Loucy (cell line): ENCODE results near the gene BIRC2.
A peak's percentile ranks its signal among the peaks of the same experiment; 100 is the strongest.

ENCODE experiments used
- H2AFZ ChIP-seq: fragments of 200-600 bp; sonication (generic); 2 replicates; pipeline ENCODE4 v1.6.0; 2016; ENCODE audit warnings: antibody characterized with exemption, mild to moderate bottlenecking, low read length, moderate library complexity
- H3F3A ChIP-seq: fragments of 200-600 bp; 2 replicates; pipeline ENCODE4 v1.6.0; 2016; ENCODE audit warnings: antibody characterized with exemption, low read depth, mild to moderate bottlenecking
- H3K27me3 ChIP-seq: fragments of 200-600 bp; sonication (generic); 2 replicates; pipeline ENCODE4 v1.6.1; 2014; ENCODE audit warnings: low read length, mild to moderate bottlenecking; ENCODE audit not compliant: insufficient read depth, poor library complexity, severe bottlenecking
- H3K36me3 ChIP-seq: fragments of 200-600 bp; sonication (generic); 2 replicates; pipeline ENCODE4 v1.6.1; 2016; ENCODE audit warnings: low read length; ENCODE audit not compliant: insufficient read depth
- H3K4me1 ChIP-seq: fragments of 200-600 bp; sonication (generic); 2 replicates; pipeline ENCODE4 v1.5.1; 2014; ENCODE audit warnings: low read length, mild to moderate bottlenecking; ENCODE audit not compliant: insufficient read depth, poor library complexity, severe bottlenecking
- H3K4me2 ChIP-seq: fragments of 200-600 bp; sonication (generic); 2 replicates; pipeline ENCODE4 v1.6.0; 2014; ENCODE audit warnings: antibody characterized with exemption, low read length, low read depth, mild to moderate bottlenecking; ENCODE audit not compliant: poor library complexity, severe bottlenecking
- H3K4me3 ChIP-seq: fragments of 200-600 bp; sonication (generic); 2 replicates; pipeline ENCODE4 v1.5.1; 2014; ENCODE audit warnings: low read length, mild to moderate bottlenecking, mixed read lengths; ENCODE audit not compliant: poor library complexity, severe bottlenecking
- H3K79me2 ChIP-seq: fragments of 200-600 bp; sonication (generic); 2 replicates; pipeline ENCODE4 v1.6.1; 2014; ENCODE audit warnings: low read length; ENCODE audit not compliant: insufficient read depth
- H3K9ac ChIP-seq: fragments of 200-600 bp; sonication (generic); 2 replicates; pipeline ENCODE4 v1.6.0; 2014; ENCODE audit warnings: mild to moderate bottlenecking, low read depth, low read length, moderate library complexity; ENCODE audit not compliant: poor library complexity, severe bottlenecking
- H3K9me2 ChIP-seq: fragments of 200-600 bp; sonication (generic); replicated peaks from 2 replicates; pipeline ENCODE4 v1.6.1; 2016; ENCODE audit warnings: low read depth, low read length, mixed read lengths
- H3K9me3 ChIP-seq: fragments of 200-600 bp; sonication (generic); 2 replicates; pipeline ENCODE4 v1.6.1; 2014; ENCODE audit warnings: mild to moderate bottlenecking, antibody characterized with exemption, low read length, low read depth; ENCODE audit not compliant: insufficient read depth
- H4K20me1 ChIP-seq: fragments of 200-600 bp; sonication (generic); 2 replicates; pipeline ENCODE4 v1.6.0; 2014; ENCODE audit warnings: antibody characterized with exemption, low read length, mild to moderate bottlenecking; ENCODE audit not compliant: insufficient read depth, poor library complexity, severe bottlenecking
- EZH2phosphoT487 ChIP-seq: fragments of 200-600 bp; IDR thresholded peaks from 2 replicates; pipeline ENCODE4 v1.6.1; 2018; ENCODE audit warnings: antibody characterized with exemption, mild to moderate bottlenecking, moderate library complexity, borderline replicate concordance
- TF ChIP-seq, protein P1 (sequence below): fragments of 200-600 bp; sonication (generic); conservative IDR thresholded peaks from 2 replicates; pipeline ENCODE4 v1.5.1; 2014; ENCODE audit warnings: mild to moderate bottlenecking, antibody characterized with exemption, low read length

BIRC2 gene

DNA sequence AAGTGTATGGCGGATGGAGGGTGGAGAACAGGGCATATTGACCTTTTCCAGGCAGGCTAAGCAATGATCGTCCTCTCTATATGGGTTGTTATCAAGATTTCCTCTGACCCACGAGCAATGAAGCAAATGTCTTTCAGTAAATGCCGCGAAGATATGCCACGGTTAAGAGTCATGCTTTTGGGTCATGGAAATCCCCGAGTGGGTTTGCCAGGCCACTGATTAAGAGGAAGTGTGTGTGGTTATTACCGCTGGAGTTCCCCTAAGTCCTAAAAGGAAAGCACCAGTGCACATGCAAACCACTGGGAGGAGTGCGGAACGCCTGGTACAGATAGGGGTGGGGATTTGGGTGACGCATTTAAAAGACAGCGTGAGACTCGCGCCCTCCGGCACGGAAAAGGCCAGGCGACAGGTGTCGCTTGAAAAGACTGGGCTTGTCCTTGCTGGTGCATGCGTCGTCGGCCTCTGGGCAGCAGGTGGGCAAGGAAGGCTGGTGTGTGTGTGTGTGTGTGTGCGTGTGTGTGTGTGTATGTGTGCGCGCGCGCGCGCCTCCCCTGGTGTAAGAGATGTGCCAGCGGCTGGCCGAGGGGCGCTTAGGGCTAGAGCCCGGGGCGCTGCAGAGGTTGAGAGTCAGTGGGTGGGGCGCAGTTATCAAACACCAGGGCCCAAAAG lies 29.8 kb upstream of the BIRC2 start, which contains the start of gene BIRC3:
Gene BIRC3, plus strand, starts transcription at position 386 of the 669 bp plus-strand sequence. CDS start 7,026 bp downstream, outside the sequence.
- no peaks in the 10 kb centered on the region for H3F3A ChIP-seq
- TF ChIP-seq EZH2phosphoT487, result no peak
- TF ChIP-seq, protein P1, sequence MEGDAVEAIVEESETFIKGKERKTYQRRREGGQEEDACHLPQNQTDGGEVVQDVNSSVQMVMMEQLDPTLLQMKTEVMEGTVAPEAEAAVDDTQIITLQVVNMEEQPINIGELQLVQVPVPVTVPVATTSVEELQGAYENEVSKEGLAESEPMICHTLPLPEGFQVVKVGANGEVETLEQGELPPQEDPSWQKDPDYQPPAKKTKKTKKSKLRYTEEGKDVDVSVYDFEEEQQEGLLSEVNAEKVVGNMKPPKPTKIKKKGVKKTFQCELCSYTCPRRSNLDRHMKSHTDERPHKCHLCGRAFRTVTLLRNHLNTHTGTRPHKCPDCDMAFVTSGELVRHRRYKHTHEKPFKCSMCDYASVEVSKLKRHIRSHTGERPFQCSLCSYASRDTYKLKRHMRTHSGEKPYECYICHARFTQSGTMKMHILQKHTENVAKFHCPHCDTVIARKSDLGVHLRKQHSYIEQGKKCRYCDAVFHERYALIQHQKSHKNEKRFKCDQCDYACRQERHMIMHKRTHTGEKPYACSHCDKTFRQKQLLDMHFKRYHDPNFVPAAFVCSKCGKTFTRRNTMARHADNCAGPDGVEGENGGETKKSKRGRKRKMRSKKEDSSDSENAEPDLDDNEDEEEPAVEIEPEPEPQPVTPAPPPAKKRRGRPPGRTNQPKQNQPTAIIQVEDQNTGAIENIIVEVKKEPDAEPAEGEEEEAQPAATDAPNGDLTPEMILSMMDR, result 0 out of 2 replicates have a peak, but pooled peaks have one; percentile 31

DNA sequence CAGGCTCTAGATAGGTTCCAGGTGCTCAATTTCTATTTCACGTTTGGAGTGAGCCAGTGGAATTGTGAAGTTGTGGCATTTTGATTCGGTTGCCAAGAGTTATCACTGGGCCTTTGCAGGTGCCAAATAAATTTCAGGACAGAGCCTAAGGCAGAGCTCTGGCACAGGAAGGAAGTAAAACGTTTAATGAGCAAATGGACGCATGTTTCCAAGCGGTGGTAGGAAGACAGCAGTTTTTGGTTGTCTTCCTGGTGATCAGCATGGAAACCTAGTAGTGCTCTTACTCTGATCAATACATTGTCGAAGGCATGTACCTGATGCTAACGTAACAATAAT lies 29.3 kb upstream of the BIRC2 start:
- H2AFZ ChIP-seq, result peak overlapping the region; percentile 72
- peaks cover 43% of the 10 kb centered on the region for H3K79me2 ChIP-seq
- no peaks in the 10 kb centered on the region for H3K36me3 ChIP-seq
- no peaks in the 10 kb centered on the region for H3K9me2 ChIP-seq
- peak overlapping the region; percentile 66 for H3K9ac ChIP-seq
- TF ChIP-seq, protein P1, result no peak
- no peak for TF ChIP-seq EZH2phosphoT487
- H3K4me2 ChIP-seq, result peak overlapping the region; percentile 76
- H3F3A ChIP-seq, result no peaks in the 10 kb centered on the region
- peak overlapping the region; percentile 79 for H3K4me3 ChIP-seq
- H4K20me1 ChIP-seq, result no peaks in the 10 kb centered on the region
- no peaks in the 10 kb centered on the region for H3K27me3 ChIP-seq
- H3K4me1 ChIP-seq, result peaks cover 69% of the 10 kb centered on the region
- H3K9me3 ChIP-seq, result no peaks in the 10 kb centered on the region

More for the DNA sequence above, 29.8 kb upstream of the BIRC2 start, which contains the start of gene BIRC3:
- H3K4me1 ChIP-seq, result peaks cover 71% of the 10 kb centered on the region
- H3K27me3 ChIP-seq, result no peaks in the 10 kb centered on the region
- no peaks in the 10 kb centered on the region for H3K36me3 ChIP-seq
- H3K9me2 ChIP-seq, result no peaks in the 10 kb centered on the region
- peak within 1 kb of the TSS; percentile 79 for H3K4me3 ChIP-seq
- H3K79me2 ChIP-seq, result peaks cover 38% of the 10 kb centered on the region
- H3K9me3 ChIP-seq, result no peaks in the 10 kb centered on the region
- peak within 1 kb of the TSS; percentile 66 for H3K9ac ChIP-seq
- H3K4me2 ChIP-seq, result peak within 1 kb of the TSS; percentile 76
- H4K20me1 ChIP-seq, result no peaks in the 10 kb centered on the region
- peak within 1 kb of the TSS; percentile 72 for H2AFZ ChIP-seq

DNA sequence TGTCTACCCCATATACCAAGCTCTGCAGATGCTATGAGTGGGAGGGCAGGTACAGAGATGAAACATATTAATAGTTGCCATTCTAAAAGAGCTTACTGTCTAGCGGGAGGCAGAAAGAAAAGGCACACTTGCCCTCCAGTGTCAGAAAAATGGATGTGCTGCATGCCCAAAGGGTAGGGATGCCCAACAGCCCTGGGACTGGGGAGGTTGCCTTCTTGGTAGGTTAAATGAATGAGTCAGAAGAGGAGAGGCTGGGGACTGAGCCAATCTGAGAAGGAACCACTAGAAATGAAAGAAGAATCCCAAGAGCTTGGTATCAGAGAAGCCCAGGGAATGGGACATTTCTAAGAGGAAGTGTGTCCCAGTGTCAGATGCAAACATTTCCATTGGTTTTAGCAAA lies 28.5 kb upstream of the BIRC2 start:
- H3K9me2 ChIP-seq, result no peaks in the 10 kb centered on the region
- H3F3A ChIP-seq, result no peaks in the 10 kb centered on the region
- peak overlapping the region; percentile 79 for H3K4me3 ChIP-seq
- no peaks in the 10 kb centered on the region for H4K20me1 ChIP-seq
- peak overlapping the region; percentile 66 for H3K9ac ChIP-seq
- no peak for TF ChIP-seq EZH2phosphoT487
- TF ChIP-seq, protein P1, result no peak
- H3K9me3 ChIP-seq, result no peaks in the 10 kb centered on the region
- H3K4me2 ChIP-seq, result peak overlapping the region; percentile 76
- H3K27me3 ChIP-seq, result no peaks in the 10 kb centered on the region
- no peaks in the 10 kb centered on the region for H3K36me3 ChIP-seq
- H2AFZ ChIP-seq, result no peak overlapping the region
- H3K79me2 ChIP-seq, result peaks cover 47% of the 10 kb centered on the region
- H3K4me1 ChIP-seq, result peaks cover 68% of the 10 kb centered on the region
